ENCODE data around the gene ZNF491. TPM values are rescaled to one million over a fixed set of nuclear protein-coding genes. Genes with fewer than 3 reads are reported as not detected.

The ZNF491 gene
- total and polyA plus RNA-seq, 2 of the 8 experiments (the other 6 are each of a cell fraction or from before 2014, with no cell fraction given) = 0.18 to 0.78 TPM

- no peaks in the 10 kb centered on the region for H3K36me3 ChIP-seq (ENCODE audit: control insufficient read depth in 2 of 4, insufficient read depth in 4 of 4, low read length in 3 of 4)
- no peak overlapping the region for H3K4me3 ChIP-seq (ENCODE audit: extremely low read depth in 1 of 4, insufficient read depth in 2 of 4, low read depth in 3 of 4, low read length in 4 of 4)
- peaks cover 27 to 34% of the 10 kb centered on the region in 2 experiments for H3K9me3 ChIP-seq (ENCODE audit: insufficient read depth in 2 of 2, low read depth in 1 of 2, low read length in 1 of 2)
- H4K5ac ChIP-seq (ENCODE audit: insufficient read length, low read depth, low read length) = no peak overlapping the region
- CTCF ChIA-PET (ENCODE audit: partially characterized antibody) = interaction anchor here (1.0 kb wide), 1 partner anchor 14 kb away, joined by 8 read pairs; no protein-coding TSS in a partner anchor
- H4K20me1 ChIP-seq (replicated peaks in 1 of 2; ENCODE audit: control insufficient read depth in 1 of 2, insufficient read depth in 2 of 2, low read length in 2 of 2) = no peaks in the 10 kb centered on the region
- POLR2A ChIA-PET (ENCODE audit: partially characterized antibody) = no interaction called here
- no peak overlapping the region for H2BK15ac ChIP-seq (ENCODE audit: low read length)
- H2BK12ac ChIP-seq (ENCODE audit: low read depth, low read length) = no peak overlapping the region
- 79% methylated on average over 1 of the region's 1 CpG; no CpG with 5 or more reads in 1 of the 2 experiments for WGBS, 2 experiments (ENCODE audit: extremely low coverage in 1 of 2, insufficient coverage in 1 of 2, insufficient read length in 1 of 2, insufficient replicate concordance in 2 of 2, low coverage in 1 of 2, low lambda C conversion rate in 2 of 2, missing lambda C conversion rate in 1 of 2)
- H2BK20ac ChIP-seq (ENCODE audit: low read length) = no peak overlapping the region
- no peak overlapping the region for H3K4ac ChIP-seq (replicated peaks; ENCODE audit: insufficient read length, low read depth, low read length)
- FAIRE-seq = no peak
- no peak overlapping the region for H4K8ac ChIP-seq (ENCODE audit: extremely low read depth, insufficient read depth, low read length)
- no peak overlapping the region for H3K9ac ChIP-seq (replicated peaks in 1 of 4; ENCODE audit: extremely low read depth in 1 of 4, low read depth in 3 of 4, low read length in 3 of 4)
- H2BK5ac ChIP-seq (ENCODE audit: low read depth, low read length) = no peak overlapping the region
- no peak overlapping the region for H2AFZ ChIP-seq (ENCODE audit: low read length)
- H3K27ac ChIP-seq (ENCODE audit: low read depth, low read length) = no peak overlapping the region
- no peaks in the 10 kb centered on the region for H3K79me1 ChIP-seq (ENCODE audit: low read depth, low read length)
- no peaks in the 10 kb centered on the region for H3K23me2 ChIP-seq (ENCODE audit: low read depth, low read length)
- no peak overlapping the region for H2BK120ac ChIP-seq (replicated peaks; ENCODE audit: low read depth, low read length)
- no peaks in the 10 kb centered on the region for H3K79me2 ChIP-seq (ENCODE audit: control insufficient read depth in 1 of 2, insufficient read depth in 2 of 2, low read length in 2 of 2)
- no peak overlapping the region for H3K18ac ChIP-seq (ENCODE audit: extremely low read depth, low read length)
- no peak for DNase-seq (ENCODE audit: low read depth in 1 of 2, low spot score in 2 of 2)
- H3K4me1 ChIP-seq (replicated peaks in 1 of 4; ENCODE audit: control insufficient read depth in 3 of 4, insufficient read depth in 4 of 4, low read length in 3 of 4) = no peaks in the 10 kb centered on the region
- H3K14ac ChIP-seq (ENCODE audit: insufficient read length) = no peak overlapping the region
- H3K56ac ChIP-seq (replicated peaks; ENCODE audit: insufficient read length, low read depth, low read length) = no peak overlapping the region
- no peak overlapping the region for H3K4me2 ChIP-seq (ENCODE audit: insufficient read depth in 1 of 2, low read depth in 2 of 2, low read length in 2 of 2)
- TF ChIP-seq JUN (IDR thresholded peaks at IDR 0.05; ENCODE audit: low read depth, low read length) (no peak), POLR2AphosphoS5 (IDR thresholded peaks at IDR 0.05; ENCODE audit: low read depth, low read length) (no peak), ATF3 (IDR thresholded peaks at IDR 0.05; ENCODE audit: insufficient read depth, low read depth, low read length) (no peak), POU5F1 (IDR thresholded peaks at IDR 0.05; ENCODE audit: low read depth, low read length) (no peak), FOSL1 (IDR thresholded peaks at IDR 0.05; ENCODE audit: insufficient read depth, low read depth, low read length) (no peak)
- H3K27me3 ChIP-seq (replicated peaks in 1 of 4; ENCODE audit: control insufficient read depth in 3 of 4, extremely low read depth in 1 of 4, insufficient read depth in 3 of 4, low read length in 3 of 4) = no peaks in the 10 kb centered on the region
- no peak overlapping the region for H2AK5ac ChIP-seq (ENCODE audit: low read depth, low read length)
- H3K23ac ChIP-seq (ENCODE audit: insufficient read length) = no peak overlapping the region
- H4K91ac ChIP-seq (replicated peaks; ENCODE audit: insufficient read length, low read length) = no peak overlapping the region
Observed at GRCh38 chr19:11756965-11757364, 41.4 kb upstream of the ZNF491 start.

Measured in H1 (cell line).